OCI-LY3 (cell line): ENCODE measurements around the gene CELA1.
"Not testable (repeated sequence)": the region's sequence is repeated elsewhere in the genome, so short reads cannot be mapped to it uniquely, and the experiment has no call there.

Experiments
- EZH2phosphoT487 ChIP-seq: fragments of 200-600 bp; shearing (Covaris generic); IDR thresholded peaks from 2 replicates; pipeline ENCODE4 v1.6.1; 2018; ENCODE audit warnings: antibody characterized with exemption, mixed run types, low read depth
- TF ChIP-seq, protein P1 (sequence below): fragments of 200-600, 300-600 bp; sonication (generic); IDR thresholded peaks from 2 replicates; pipeline ENCODE4 v1.5.1; 2014; ENCODE audit warnings: antibody characterized with exemption, low read length, low read depth

DNA sequence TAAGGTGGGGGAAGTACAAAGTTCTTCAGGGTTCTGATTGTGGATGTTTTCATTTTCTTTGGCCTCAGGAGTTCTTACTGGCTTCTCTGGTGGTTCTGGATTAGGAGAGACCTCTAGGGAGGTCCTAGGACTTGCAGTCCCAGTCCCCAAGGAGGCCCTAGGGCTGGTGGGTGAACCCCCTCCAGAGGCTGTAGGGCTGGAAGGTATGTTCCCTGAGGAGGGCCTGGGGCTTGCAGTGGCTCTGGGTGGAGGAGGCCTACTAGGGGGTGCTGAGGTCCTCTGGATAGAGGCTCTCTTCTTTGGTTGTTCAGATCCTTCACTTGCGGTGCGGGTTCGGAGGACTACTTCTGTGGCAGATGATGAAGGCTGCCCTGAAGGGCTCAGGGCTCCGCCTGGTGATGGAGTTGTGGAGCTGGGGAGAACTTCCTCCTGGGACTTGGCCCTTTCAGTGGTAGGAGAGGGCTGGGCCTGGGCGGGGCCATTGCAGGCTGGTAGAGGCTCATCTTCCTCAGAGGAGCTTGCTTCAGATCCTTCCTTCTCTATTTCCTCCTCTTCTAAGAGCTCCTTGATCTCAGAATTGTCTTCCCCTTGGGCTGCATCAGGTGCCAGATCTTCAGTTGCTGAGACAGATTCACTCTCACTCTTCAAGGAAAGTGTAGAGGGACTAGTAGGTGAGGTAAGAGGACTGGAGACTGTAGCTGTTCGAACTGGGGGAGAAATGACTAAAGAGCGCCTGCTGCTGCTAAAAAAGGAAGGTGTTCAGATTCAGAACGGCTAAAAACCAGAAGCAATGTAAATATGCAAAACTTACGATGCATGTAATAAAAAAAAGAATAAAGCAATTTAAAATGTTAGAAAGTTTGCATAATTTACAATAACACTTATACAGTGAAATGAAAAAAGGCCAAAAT, 54.6 kb downstream of the CELA1 start:
- TF ChIP-seq, protein P1, sequence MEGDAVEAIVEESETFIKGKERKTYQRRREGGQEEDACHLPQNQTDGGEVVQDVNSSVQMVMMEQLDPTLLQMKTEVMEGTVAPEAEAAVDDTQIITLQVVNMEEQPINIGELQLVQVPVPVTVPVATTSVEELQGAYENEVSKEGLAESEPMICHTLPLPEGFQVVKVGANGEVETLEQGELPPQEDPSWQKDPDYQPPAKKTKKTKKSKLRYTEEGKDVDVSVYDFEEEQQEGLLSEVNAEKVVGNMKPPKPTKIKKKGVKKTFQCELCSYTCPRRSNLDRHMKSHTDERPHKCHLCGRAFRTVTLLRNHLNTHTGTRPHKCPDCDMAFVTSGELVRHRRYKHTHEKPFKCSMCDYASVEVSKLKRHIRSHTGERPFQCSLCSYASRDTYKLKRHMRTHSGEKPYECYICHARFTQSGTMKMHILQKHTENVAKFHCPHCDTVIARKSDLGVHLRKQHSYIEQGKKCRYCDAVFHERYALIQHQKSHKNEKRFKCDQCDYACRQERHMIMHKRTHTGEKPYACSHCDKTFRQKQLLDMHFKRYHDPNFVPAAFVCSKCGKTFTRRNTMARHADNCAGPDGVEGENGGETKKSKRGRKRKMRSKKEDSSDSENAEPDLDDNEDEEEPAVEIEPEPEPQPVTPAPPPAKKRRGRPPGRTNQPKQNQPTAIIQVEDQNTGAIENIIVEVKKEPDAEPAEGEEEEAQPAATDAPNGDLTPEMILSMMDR = peak; percentile 45
- not testable (repeated sequence) for TF ChIP-seq EZH2phosphoT487
